ENCODE data around the gene ATR. TPM values are rescaled to one million over a fixed set of nuclear protein-coding genes. Genes with fewer than 3 reads are reported as not detected.
"Not testable (repeated sequence)": the region's sequence is repeated elsewhere in the genome, so short reads cannot be mapped to it uniquely, and the experiment has no call there.

Gene ATR
- total RNA-seq, 3 donors from 2014 or later, result 25.5 to 27.9 (median 25.7) TPM

DNA sequence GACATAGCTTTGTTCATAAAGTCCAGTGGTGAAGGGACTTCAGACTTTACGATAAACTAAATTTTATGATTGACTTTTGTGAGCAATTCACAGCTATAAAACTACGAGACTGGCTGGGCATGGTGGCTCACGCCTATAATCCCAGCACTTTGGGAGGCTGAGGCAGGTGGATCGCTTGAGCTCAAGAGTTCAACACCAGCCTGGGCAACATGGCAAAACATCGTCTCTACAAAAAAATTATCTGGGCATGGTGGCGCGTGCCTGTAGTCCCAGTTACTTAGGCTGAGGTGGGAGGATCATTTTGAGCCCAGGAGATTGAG lies 24.8 kb upstream of the ATR start:
- not testable (repeated sequence) for H3K4me3 Mint-ChIP-seq; H3K4me1 Mint-ChIP-seq (ENCODE audit: low read depth); H3K36me3 Mint-ChIP-seq (ENCODE audit: insufficient read depth); ATAC-seq; DNase-seq; H3K27me3 Mint-ChIP-seq (ENCODE audit: low read depth); H3K9me3 Mint-ChIP-seq

DNA sequence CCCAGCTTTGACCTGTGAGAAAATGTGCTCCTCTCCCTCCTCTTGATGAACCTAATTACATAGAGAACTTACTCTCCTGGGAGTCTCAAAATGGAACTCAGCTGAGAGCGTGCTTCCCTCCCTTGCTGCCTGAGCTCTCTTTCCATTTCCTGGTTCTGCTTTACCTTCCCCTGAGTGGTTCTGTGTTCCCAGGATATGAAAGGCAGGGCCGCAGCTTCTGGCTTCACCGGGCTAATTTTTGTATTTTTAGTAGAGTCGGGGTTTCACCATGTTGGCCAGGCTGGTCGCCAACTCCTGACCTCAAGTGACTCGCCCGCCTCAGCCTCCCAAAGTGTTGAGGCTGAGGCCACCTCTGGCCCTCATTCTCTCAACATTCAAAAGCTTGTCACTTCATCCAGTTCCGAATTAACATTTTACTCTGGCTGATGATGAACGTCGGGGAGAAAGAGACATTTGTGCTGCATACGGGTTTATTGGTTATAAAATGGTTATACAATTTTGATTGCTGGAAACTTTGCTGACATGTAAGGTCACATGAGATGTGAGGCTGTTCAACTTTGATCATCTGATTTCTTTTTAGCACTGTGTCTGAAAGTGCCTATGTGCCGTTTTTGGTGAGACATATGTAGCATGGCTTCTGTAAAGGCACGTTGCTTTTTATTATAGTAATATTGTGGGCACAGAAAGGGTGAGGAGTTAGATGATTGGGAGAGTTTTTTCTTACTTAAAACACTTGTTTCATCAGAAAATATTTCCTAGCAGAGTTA lies 24.3 kb upstream of the ATR start:
- Mint-ChIP-seq H3K9me3 (no peaks in the 10 kb centered on the region), H3K4me3 (no peak overlapping the region), H3K27me3 (ENCODE audit: low read depth) (no peaks in the 10 kb centered on the region), H3K4me1 (ENCODE audit: low read depth) (peaks cover 1% of the 10 kb centered on the region), H3K36me3 (ENCODE audit: insufficient read depth) (no peaks in the 10 kb centered on the region)
- ATAC-seq, result no peak
- DNase-seq, result no peak

DNA sequence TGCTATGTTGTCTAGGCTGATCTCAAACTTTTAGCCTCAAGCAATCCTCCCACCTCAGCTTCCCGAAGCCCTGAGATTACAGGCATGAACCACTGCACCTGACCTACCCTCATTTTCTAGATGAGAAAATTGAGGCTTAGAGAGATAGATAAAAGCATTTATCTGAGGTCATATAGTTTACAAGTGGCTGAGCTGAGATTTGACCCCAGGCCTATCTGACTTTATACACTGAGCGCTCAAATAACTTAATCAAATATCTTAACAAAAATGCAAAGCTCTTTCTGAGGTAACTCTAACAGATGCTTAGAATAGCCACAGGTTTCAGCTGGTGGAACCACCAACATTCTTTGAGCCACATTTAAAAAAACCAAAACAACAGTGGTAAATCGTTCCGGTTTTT lies 23.2 kb upstream of the ATR start:
- H3K36me3 Mint-ChIP-seq (ENCODE audit: insufficient read depth), result no peaks in the 10 kb centered on the region
- ATAC-seq, result no peak
- H3K4me1 Mint-ChIP-seq (ENCODE audit: low read depth), result peaks cover 6% of the 10 kb centered on the region
- no peak for DNase-seq
- no peaks in the 10 kb centered on the region for H3K27me3 Mint-ChIP-seq (ENCODE audit: low read depth)
- H3K4me3 Mint-ChIP-seq, result no peak overlapping the region
- H3K9me3 Mint-ChIP-seq, result no peaks in the 10 kb centered on the region

DNA sequence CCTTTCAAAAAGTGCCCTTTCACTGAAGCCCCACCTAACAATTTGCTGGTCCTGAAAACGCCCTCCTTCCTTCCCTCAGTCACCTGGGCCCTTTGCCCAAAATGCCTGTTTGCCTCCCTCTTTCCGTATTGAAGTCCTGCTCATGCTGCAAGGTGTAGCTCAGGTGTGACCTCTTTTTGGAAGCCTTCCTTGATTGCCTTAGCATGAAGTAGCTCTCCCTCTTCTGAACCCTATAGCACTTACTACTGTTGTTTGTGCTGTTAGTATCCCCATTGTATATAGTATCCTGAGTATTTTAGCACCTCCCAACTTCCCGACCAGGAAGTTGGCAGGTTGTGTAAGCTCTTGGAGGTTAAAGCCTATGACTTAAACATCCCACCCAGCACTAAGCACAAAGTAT lies 19.4 kb upstream of the ATR start:
- Mint-ChIP-seq H3K27me3 (ENCODE audit: low read depth) (no peaks in the 10 kb centered on the region), H3K4me1 (ENCODE audit: low read depth) (peaks cover 12% of the 10 kb centered on the region), H3K9me3 (no peaks in the 10 kb centered on the region), H3K36me3 (ENCODE audit: insufficient read depth) (no peaks in the 10 kb centered on the region), H3K4me3 (no peak overlapping the region)
- DNase-seq (no peak), ATAC-seq (no peak)

DNA sequence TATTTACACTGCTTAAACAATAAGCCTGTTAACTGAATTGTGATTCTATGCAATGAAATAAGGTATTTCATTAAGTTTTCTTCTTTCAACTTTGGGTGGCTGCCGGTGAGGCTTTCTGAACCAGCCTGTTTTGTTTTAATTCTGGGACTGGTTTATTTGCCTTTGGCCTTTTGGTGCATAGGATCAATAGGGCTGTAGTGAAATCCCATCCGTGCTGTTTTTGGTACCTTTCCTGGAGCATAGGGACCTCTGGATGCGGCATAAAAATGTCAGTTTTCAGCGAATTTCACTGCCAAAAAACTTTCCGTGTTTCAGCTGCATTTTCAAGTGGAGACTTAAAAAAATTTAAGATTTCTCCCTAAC lies 18.2 kb upstream of the ATR start:
- Mint-ChIP-seq H3K27me3 (ENCODE audit: low read depth) (peaks cover 1% of the 10 kb centered on the region), H3K4me1 (ENCODE audit: low read depth) (peaks cover 12% of the 10 kb centered on the region), H3K4me3 (peak overlapping the region; percentile 95), H3K9me3 (no peaks in the 10 kb centered on the region), H3K36me3 (ENCODE audit: insufficient read depth) (no peaks in the 10 kb centered on the region)
- no peak for ATAC-seq
- no peak for DNase-seq

DNA sequence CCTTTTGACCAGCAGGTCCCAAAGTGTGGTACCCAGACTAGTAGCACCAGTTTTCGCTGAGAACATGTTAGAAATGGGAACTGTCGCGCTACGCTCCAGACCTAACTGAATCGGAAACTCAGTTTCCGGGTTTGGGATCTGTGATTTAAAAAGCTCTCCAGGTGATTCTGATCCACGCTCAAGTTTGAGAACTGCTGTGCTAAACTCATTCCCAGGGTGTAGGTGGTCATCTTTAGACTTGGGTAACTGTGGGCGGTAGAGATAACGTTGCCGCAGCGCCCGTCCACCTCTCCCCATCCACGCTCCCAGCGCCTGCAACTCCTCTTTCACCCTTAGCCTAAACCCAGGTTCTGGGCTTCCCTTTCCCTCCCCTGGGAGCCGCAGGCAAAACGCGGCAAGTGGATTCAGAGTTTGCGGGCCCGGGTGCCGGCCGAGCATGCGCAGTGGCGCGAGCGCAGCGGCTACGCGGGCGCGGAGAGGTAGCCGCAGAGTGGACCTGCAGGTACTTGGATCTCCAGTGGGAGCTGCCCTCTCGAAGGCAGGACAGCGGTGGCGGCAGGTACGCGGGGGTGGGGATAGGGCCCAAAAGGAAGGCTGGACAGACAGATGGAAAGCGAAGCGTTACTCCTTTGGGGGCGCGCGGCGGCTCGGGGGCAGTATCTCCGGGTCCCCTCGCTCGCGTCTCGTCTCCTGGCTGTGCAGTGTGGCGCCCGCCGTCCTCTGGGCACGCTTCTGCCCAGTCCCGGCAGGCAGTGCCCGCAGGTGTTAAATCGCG lies 17.6 kb upstream of the ATR start, which contains the start of gene PLS1:
Gene PLS1, plus strand, starts transcription at position 443 of the 775 bp plus-strand sequence. CDS start 67,845 bp downstream, outside the sequence.
- DNase-seq, result peak; percentile 79
- no peaks in the 10 kb centered on the region for H3K36me3 Mint-ChIP-seq (ENCODE audit: insufficient read depth)
- H3K4me3 Mint-ChIP-seq, result peak within 1 kb of the TSS; percentile 95
- H3K9me3 Mint-ChIP-seq, result no peaks in the 10 kb centered on the region
- peaks cover 1% of the 10 kb centered on the region for H3K27me3 Mint-ChIP-seq (ENCODE audit: low read depth)
- ATAC-seq, result peak; percentile 90 to 93
- H3K4me1 Mint-ChIP-seq (ENCODE audit: low read depth), result peaks cover 12% of the 10 kb centered on the region

DNA sequence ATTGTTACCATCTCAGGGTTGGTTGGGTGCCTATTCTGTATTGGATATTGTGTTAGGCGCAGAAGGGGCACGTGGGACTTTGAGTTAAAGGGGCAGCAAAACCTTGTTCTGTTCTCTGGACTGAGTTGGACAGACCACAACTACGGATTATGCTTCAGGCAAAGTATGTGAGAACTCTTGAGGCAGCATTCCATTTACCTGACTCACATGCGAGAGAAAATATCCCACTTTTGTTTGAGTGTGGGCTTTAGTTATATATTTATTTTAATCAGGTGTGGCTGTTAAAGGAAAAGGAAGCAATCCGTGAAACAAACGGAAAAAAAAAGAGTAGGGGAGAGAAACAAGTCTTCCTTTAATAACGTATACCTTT lies 17.0 kb upstream of the ATR start:
- Mint-ChIP-seq H3K4me1 (ENCODE audit: low read depth) (peaks cover 12% of the 10 kb centered on the region), H3K9me3 (no peaks in the 10 kb centered on the region), H3K4me3 (peak overlapping the region; percentile 95), H3K27me3 (ENCODE audit: low read depth) (peaks cover 3% of the 10 kb centered on the region), H3K36me3 (ENCODE audit: insufficient read depth) (no peaks in the 10 kb centered on the region)
- ATAC-seq, result no peak
- no peak for DNase-seq

DNA sequence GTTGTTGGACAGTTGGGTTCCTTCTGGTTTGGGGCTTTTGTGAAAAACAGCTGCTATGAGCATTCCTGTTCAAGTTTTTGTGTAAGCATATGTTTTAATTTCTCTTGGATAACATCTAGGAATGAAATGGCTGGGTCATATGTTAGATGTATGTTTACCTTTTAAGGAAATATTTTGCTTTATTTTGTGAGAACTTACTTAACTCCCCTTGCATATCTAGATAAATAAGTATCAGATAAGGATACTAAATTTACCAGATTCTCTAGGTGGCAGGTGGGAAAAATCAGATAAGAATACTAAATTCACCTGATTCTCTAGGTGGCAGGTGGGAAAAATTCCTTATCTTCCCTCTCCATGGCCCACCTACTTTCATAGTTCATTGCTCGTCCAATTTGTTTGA lies 16.6 kb upstream of the ATR start:
- peak overlapping the region; percentile 95 for H3K4me3 Mint-ChIP-seq
- no peak for ATAC-seq
- H3K36me3 Mint-ChIP-seq (ENCODE audit: insufficient read depth), result no peaks in the 10 kb centered on the region
- DNase-seq, result no peak
- H3K9me3 Mint-ChIP-seq, result no peaks in the 10 kb centered on the region
- H3K27me3 Mint-ChIP-seq (ENCODE audit: low read depth), result peaks cover 7% of the 10 kb centered on the region
- peaks cover 12% of the 10 kb centered on the region for H3K4me1 Mint-ChIP-seq (ENCODE audit: low read depth)

DNA sequence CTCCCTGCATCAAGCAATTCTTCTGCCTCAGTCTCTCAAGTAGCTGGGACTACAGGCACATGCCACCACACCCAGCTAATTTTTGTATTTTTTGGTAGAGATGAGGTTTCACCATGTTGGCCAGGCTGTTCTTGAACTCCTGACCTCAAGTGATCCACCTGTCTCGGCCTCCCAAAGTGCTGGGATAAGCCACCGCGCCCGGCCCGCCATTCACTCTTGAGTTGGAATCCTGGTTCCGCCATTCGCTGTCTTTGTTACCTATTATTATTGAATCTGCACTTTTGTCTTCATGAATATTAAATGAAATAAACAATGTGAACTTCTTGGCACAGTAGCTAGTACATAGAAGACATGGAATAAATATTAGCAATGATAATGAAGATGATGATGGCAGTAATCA lies 13.7 kb upstream of the ATR start:
- not testable (repeated sequence) for H3K4me3 Mint-ChIP-seq, H3K9me3 Mint-ChIP-seq, DNase-seq

DNA sequence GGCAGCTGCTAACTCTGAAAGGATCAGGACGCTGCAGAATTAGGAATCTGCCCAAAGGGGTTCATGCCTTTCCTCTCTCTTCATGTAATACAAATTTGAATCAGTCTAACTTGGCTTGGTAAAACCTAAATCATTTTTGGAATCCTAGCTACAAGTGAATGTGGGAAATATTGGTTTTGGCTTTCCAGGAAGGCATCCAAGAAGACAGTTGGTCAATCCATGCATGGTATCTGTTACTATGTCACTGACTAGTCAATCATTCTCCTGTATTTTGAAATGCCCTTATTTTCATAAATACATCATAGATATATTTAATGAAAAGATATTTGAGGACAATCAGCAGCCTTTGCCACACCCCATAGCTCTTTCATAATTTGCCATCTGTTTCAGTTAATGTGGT lies 10.2 kb upstream of the ATR start:
- H3K36me3 Mint-ChIP-seq (ENCODE audit: insufficient read depth), result no peaks in the 10 kb centered on the region
- no peaks in the 10 kb centered on the region for H3K9me3 Mint-ChIP-seq
- DNase-seq, result no peak
- peaks cover 26% of the 10 kb centered on the region for H3K27me3 Mint-ChIP-seq (ENCODE audit: low read depth)
- H3K4me1 Mint-ChIP-seq (ENCODE audit: low read depth), result no peaks in the 10 kb centered on the region
- no peak overlapping the region for H3K4me3 Mint-ChIP-seq
- no peak for ATAC-seq

More for the DNA sequence above, 13.7 kb upstream of the ATR start:
- not testable (repeated sequence) for H3K36me3 Mint-ChIP-seq (ENCODE audit: insufficient read depth); H3K4me1 Mint-ChIP-seq (ENCODE audit: low read depth); ATAC-seq
- H3K27me3 Mint-ChIP-seq (ENCODE audit: low read depth), result peaks cover 11% of the 10 kb centered on the region

DNA sequence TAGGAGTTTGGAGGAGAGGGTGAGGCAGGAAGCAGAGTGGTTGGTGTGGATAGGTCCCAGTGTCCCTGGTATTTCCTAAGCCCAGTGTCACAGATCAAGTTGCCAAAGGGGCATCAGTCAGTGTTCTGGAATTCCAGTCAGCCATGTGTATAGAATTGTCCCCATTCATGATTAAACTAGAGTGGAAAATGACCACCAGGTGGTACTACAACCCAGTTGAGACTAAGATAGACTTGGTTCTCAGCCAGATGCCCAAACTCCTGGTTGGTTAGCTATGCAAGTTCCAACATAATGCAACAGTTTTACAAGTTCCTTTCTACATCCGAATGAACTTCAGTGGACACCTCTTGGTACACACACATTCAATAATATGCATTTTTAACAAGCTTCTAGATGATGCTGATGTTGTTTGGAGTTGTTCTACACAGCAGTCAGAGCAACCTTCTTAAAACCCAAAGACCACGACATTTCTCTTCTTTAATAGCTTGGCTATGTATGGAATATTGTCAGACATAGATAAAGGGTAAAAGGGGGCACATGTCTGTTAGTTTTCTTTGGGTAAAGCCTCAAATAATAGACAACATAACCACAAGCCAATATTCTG lies 8.4 kb upstream of the ATR start:
- no peak for DNase-seq

DNA sequence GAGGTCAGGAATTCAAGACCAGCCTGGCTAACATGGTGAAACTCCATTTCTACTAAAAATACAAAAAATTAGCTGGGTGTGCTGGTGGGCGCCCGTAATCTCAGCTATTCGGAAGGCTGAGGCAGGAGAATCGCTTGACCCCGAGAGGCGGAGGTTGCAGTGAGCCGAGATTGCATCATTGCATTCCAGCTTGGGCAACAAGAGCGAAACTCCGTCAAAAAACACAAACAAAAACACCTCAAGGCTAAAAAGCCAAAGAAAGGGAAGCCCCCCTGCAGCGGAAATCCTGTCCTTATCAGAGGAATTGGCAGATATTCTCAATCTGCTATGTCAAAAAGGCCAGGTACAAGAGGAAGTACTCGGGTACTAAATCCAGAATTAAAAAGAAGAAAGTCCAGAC lies 2.5 kb upstream of the ATR start:
- not testable (repeated sequence) for H3K4me3 Mint-ChIP-seq; H3K36me3 Mint-ChIP-seq (ENCODE audit: insufficient read depth); DNase-seq; ATAC-seq; H3K9me3 Mint-ChIP-seq
- H3K27me3 Mint-ChIP-seq (ENCODE audit: low read depth), result peaks cover 15% of the 10 kb centered on the region
- peaks cover 27% of the 10 kb centered on the region for H3K4me1 Mint-ChIP-seq (ENCODE audit: low read depth)

More for the DNA sequence above, 8.4 kb upstream of the ATR start:
- Mint-ChIP-seq H3K9me3 (no peaks in the 10 kb centered on the region), H3K27me3 (ENCODE audit: low read depth) (peaks cover 28% of the 10 kb centered on the region), H3K4me1 (ENCODE audit: low read depth) (no peaks in the 10 kb centered on the region), H3K4me3 (no peak overlapping the region), H3K36me3 (ENCODE audit: insufficient read depth) (no peaks in the 10 kb centered on the region)
- ATAC-seq, result peak; percentile 65 to 66

DNA sequence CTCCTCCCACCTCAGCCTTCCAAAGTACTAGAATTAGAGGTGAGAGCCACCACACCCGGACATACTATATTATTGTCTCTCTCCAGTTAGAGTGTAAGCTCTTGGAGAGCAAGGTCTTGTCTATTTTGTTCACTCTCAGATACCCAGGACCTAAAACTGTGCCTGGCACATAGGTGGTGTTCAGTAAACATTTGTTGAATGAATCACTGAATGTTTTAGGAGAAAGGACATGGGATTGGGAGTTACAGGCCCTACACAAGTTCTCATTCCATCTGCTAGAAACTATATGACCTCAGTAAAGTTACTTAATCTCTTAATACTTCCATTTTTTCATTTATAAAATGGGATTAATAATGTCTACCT lies 1.5 kb upstream of the ATR start:
- no peak for ATAC-seq
- Mint-ChIP-seq H3K9me3 (no peaks in the 10 kb centered on the region), H3K4me1 (ENCODE audit: low read depth) (peaks cover 37% of the 10 kb centered on the region), H3K4me3 (peak overlapping the region; percentile 100), H3K36me3 (ENCODE audit: insufficient read depth) (peaks cover 14% of the 10 kb centered on the region), H3K27me3 (ENCODE audit: low read depth) (peaks cover 11% of the 10 kb centered on the region)
- no peak for DNase-seq

DNA sequence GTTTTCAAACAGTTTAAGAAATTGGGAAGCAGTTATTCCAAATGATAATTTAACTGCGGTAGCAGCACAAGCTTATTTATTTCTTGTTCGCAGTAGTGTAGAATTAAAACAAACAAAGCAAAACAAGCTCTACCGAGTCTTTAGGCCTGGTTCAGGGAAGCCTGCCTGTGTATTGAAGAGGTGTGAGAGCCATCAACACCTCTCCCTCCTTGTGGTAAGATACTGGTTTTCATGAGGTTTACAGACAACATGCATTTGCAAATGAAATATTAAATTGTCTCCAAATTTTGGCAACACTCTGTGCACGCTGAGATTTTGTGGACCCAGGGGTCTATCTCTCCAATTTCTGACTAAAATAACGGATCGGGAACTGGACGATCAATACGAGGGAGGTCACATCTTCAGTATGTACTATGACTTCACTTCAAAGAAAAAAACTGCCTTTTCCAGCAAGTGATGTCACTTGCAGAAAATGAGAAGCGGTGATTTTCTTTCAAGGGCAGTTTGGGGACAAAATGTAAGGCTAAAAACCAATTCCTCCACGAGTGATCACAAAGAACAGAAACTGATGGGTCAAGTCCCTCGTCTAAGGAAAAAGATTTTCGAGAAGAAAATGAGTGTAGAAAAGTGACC lies 721 bp downstream of the ATR start:
- ATAC-seq, result no peak
- Mint-ChIP-seq H3K4me3 (peak overlapping the region; percentile 100), H3K36me3 (ENCODE audit: insufficient read depth) (peaks cover 18% of the 10 kb centered on the region), H3K27me3 (ENCODE audit: low read depth) (peaks cover 2% of the 10 kb centered on the region), H3K4me1 (ENCODE audit: low read depth) (peaks cover 49% of the 10 kb centered on the region), H3K9me3 (no peaks in the 10 kb centered on the region)
- no peak for DNase-seq
